Breast epithelium (tissue), 3 donors: Measurements from ENCODE around the gene RPS19.

Source experiments
- POLR2A ChIP-seq: fragments of 450-650 bp; IDR thresholded peaks from one replicate; pipeline ENCODE4 v1.6.1; 2016; ENCODE audit warnings: antibody characterized with exemption, mild to moderate bottlenecking, moderate library complexity
- POLR2AphosphoS5 ChIP-seq, 3 donors: sonication (generic); formaldehyde crosslinking; IDR thresholded peaks; one replicate each; pipeline ENCODE4 v1.6.1; 2017; ENCODE audit warnings: antibody characterized with exemption in 3 of 3
- TF ChIP-seq, protein P1 (sequence below), 3 donors: fragments of 450-650 bp; IDR thresholded peaks; one replicate each; pipeline ENCODE4 v1.5.1; 2016 to 2017; ENCODE audit warnings: antibody characterized with exemption in 3 of 3, mild to moderate bottlenecking in 3 of 3, moderate library complexity in 3 of 3

GRCh38 chr19:41895745-41896580 is 35.9 kb downstream of the RPS19 start:
- TF ChIP-seq, protein P1, sequence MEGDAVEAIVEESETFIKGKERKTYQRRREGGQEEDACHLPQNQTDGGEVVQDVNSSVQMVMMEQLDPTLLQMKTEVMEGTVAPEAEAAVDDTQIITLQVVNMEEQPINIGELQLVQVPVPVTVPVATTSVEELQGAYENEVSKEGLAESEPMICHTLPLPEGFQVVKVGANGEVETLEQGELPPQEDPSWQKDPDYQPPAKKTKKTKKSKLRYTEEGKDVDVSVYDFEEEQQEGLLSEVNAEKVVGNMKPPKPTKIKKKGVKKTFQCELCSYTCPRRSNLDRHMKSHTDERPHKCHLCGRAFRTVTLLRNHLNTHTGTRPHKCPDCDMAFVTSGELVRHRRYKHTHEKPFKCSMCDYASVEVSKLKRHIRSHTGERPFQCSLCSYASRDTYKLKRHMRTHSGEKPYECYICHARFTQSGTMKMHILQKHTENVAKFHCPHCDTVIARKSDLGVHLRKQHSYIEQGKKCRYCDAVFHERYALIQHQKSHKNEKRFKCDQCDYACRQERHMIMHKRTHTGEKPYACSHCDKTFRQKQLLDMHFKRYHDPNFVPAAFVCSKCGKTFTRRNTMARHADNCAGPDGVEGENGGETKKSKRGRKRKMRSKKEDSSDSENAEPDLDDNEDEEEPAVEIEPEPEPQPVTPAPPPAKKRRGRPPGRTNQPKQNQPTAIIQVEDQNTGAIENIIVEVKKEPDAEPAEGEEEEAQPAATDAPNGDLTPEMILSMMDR (IDR thresholded peaks at IDR 0.05) = no peak
- no peak for TF ChIP-seq POLR2A
- no peak for TF ChIP-seq POLR2AphosphoS5 (IDR thresholded peaks at IDR 0.05)
